Esophagus mucosa (tissue), 1 donor: ENCODE measurements around the gene ZC3H12C. TPM values are rescaled to one million over a fixed set of nuclear protein-coding genes. Genes with fewer than 3 reads are reported as not detected.

Experiments used
- ATAC-seq: fragments of 200-7000 bp; cut with Tn5 transposase; one replicate; pipeline ENCODE4 v1.9.1; 2020
- total RNA-seq: library from RNA; stranded (reverse); gene quantifications from one replicate; pipeline ENCODE4 v1.2.4, GENCODE V29; 2023
- donor health status: DM: yes; HTN: yes; CAD: no.

Gene ZC3H12C
- total RNA-seq, 1 donor from 2014 or later, result 4.6 TPM

DNA sequence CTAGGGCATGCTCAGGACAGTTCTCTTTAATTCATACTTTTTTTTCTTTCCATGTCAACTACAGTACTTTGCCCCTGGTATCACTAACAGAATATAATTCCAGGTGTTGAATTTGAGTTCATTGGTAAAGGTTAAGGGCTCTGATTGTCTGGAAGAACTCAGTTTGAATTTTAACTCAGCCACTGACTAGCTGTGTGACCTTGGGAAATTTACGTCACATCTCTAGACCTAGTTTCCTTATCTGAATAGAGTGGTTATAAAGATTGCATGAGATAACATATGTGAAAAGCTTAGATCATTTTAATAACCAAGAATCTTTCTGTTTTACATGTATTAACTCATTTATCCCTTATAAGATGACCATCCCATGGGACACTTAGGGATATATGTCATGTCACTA lies 15.8 kb upstream of the ZC3H12C start:
- ATAC-seq, result no peak

DNA sequence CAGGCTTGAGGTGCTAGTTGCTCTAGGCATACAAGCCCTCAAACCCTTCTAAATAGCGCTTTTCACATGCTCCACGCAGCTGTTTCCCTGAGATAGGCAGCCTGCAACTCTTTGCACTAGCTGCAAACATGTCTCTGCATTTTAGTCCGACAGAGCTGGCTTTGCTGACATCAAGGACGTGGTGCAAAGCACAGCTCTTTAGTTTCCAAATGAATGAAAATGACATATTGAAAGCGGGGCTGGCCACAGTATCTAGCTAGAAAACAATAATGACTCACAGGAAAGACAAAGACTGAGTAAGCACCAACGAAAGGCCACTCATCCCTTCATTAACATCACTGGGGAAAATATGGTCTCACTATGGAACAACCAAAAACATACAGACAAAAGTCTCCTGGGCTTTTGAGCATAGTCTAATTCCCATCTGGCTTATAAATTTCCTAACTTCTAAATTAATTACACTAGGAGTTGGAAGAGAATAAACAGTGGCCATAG lies 15.3 kb upstream of the ZC3H12C start:
- ATAC-seq, result peak; percentile 35

GRCh38 chr11:110078923-110079544 lies 14.2 kb upstream of the ZC3H12C start:
- no peak for ATAC-seq

DNA sequence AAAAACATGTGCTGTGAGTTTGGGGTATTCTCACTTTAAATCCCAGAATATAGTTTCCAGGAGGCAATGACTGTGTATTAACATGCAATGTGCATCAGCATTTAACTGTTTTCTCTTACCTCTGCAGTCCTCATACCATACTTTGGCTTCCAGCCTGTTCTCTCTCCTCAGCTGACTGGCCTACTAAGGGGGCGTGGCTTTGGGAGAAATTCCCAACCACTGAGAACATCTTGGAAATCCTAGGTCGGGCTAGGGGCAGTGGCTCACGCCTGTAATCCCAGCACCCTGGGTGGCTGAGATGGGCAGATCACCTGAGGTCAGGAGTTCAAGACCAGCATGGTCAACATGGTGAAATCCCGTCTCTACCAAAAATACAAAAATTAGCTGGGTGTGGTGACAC lies 13.5 kb upstream of the ZC3H12C start:
- ATAC-seq, result no peak

DNA sequence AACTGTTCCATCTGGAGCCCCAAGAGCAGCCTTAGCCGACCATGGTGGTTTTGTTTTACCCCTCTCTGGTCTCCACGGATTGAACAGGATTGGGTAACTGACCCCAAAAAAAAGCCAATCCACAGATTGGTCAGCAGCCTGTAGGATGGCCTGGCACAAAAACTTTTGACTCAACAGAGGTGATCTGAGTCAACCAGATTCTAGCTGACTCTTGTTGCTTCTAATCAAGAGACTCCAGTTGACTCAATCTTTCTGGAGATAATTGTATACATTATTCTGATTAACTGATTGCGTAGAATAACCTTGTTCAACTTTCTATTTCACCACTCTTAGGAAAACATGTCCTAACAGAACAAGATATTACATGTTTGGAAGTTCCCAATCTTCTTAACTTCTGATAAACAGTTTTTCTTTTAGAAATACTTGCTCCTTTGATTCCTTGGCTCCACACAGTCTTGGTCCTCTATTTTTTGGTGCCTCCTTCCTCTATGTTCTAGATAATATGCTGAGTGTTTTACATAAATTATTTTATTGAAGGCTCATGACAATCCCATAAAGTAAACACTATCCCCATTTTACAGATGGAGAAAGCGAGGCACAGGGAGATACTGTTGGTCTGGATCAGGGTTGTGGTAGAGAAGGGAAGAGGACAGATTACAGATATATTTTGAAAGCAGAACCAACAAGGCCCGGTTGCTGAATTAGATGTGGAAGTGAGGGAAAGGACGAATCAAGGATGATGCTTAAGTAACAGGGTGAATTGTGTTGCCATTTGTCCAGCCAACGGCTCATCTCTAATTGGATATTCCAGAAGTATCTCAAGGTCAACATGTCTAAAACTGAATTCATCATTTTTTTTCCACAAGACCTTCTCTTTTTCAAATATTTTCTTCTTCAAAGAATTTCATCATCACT lies 11.5 kb upstream of the ZC3H12C start:
- ATAC-seq, result peak; percentile 68

- ATAC-seq, result no peak
Observed at GRCh38 chr11:110082899-110083298, 10.3 kb upstream of the ZC3H12C start.

- ATAC-seq, result no peak
Observed at GRCh38 chr11:110085255-110085838, 7.8 kb upstream of the ZC3H12C start.

GRCh38 chr11:110086892-110087309 lies 6.3 kb upstream of the ZC3H12C start:
- peak; percentile 68 for ATAC-seq

DNA sequence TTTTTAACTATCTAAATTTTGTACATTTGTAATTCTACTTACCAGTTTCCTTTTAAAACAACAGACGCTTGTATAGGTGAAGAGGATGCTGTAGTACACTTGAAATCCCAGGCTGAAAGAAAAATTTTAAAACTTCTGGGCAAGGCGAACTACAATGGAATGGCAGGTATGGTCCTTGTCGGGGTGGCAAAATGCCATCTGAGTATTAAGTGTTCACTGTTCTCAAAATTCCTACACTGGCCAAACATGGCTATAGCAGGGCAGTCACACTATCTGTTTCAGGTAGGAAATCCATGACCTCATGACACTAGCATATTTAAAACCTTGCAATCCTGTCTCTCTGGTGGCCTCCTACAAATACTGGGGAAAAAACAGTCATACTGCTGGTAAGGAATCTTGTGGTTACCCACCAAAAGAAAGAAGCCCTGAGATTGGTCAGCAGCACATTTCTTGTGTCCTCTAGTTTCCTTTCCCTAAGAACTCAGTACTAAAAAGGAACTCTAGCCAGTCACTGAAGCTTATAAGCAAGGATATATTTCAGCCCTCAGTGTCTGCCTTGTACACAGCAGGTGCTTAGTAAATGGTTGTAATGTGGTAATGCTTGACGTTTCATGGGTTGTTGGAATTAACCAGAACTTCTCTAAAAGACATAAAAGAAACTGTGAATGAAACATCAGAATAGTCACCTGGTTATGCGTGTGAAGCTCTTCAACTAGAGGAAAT lies 5.2 kb upstream of the ZC3H12C start:
- no peak for ATAC-seq

DNA sequence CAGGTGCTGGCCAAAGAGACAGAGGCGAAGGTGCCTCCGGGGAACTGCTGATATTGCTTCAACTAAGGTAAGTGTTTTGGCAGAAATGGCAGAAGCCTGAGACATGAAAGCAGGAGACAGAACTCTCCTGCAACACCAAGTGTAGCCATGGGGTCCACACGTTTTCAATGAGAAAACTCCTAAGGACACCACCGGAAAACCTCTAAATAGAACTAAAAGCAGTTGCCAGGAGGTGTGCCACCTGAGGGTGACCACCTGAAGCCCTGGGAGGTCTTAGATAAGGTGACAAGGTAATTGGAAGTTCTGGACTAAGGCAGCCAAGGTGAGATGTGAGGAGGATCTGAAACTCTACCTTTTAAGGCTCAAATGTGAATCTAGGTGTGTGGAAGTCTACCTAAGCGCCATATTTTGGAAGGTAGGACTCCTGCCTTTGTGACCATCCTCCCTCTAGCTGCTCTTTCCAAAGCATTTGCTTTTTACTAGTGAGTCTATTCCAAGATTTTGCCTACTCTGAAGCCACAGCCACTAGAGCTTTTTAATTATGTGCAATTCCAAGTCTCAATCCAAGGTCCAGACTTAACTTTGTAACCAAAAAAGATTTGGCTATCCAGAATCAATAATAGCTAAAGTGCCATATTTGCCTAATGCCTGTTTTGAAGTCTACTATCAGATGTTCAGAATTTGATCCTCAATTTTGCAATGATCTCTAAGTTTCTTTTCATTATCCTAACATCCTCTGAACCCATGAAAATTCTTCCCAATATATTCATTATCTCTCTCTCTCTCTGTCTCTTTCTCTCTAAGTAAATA lies 4.5 kb upstream of the ZC3H12C start:
- no peak for ATAC-seq

DNA sequence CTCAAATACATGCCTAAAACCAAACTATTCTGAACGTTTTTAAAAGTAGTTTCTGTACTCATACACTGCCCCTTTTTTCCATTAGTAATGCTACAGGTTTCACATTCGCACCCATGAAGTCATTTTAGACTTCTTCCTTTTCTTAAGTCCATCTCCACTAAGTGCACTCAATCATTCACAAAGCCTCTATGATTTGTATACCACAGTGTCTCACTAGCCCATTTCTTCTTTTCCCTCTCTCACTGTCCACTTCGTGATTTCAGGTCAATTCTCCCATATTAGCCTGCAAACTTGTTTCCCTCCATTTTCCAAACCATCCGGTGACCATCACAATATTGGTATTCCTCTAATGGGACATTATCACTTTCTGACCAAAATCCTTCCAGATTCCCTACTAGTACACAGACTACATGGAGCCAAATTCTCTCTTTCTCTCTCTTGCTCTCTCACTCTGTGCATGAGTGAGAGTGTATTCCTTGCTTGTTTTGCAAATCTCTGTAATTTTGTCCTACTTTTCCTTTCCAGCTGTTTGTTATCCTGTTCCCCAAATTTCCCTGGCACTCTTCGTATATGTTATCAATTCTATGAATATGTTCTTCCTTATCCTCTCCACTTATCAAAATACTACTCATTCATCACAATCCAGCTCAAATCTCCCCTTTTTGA lies 3.4 kb upstream of the ZC3H12C start:
- no peak for ATAC-seq

- no peak for ATAC-seq
Observed at GRCh38 chr11:110090466-110091026, 2.6 kb upstream of the ZC3H12C start.

DNA sequence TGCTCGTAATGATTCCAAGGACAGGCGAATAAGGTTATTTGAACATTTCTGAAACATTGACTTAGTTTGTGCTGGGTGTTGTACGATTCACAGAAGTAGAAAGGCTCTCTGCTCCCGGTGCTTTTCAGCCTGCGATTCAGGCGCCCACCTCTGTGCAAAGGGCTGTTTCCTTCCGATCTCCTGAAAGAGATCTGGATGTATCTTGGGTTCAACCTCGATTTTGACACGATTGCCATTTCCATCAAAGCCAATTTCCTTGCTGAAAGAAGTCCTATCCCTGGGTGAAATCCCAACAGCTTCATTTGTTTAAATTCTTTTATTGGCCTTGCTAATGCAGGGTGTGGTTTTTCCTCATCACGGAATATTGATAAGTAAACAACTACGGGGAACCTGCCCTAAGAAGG lies 1.1 kb upstream of the ZC3H12C start:
- ATAC-seq, result no peak

GRCh38 chr11:110093407-110094297 lies 460 bp downstream of the ZC3H12C start:
- ATAC-seq, result peak; percentile 10

DNA sequence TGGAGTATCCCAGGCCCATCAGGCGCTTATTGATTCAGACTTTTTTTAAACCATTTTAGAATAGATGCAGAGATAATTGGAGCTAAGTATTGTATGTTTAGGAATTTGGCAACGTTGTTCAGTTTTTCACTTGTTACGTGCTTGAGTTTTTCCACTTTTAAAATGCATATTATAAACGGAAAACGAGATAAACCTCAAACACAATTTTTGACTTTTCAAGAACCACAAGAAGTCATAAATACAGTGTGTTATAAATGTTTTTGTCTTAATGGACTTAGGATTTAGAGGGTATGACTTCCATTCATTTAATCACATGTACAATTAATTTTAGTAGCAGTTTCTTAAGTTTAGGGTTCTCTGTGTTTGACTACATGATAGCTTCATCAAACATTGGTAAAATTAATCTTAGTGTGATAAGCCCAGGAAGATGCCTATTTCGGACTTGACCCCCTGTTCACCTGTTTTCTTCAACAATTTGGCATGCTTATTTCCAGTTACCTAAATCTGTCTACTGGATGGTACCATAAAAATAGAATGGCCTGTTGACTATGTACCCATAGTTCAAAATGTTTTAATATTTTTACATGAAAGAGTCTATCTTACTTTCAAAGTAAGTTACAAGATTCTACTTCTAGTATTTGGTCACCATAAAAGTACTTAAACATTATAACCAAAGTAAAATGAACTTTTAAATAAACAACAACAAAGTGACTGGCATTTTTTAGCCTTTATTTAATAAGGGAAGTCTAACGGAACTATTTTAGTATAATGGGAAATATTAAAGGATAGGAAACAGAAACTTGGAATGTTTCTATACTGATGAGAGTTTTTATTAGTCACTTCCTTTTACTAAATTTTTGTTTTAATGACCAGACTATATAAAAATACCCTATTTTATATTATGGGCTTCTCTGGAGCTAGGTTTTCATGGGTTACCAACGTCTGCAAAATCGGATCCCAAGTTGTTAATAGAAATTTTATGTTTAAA lies 1.4 kb downstream of the ZC3H12C start:
- no peak for ATAC-seq

DNA sequence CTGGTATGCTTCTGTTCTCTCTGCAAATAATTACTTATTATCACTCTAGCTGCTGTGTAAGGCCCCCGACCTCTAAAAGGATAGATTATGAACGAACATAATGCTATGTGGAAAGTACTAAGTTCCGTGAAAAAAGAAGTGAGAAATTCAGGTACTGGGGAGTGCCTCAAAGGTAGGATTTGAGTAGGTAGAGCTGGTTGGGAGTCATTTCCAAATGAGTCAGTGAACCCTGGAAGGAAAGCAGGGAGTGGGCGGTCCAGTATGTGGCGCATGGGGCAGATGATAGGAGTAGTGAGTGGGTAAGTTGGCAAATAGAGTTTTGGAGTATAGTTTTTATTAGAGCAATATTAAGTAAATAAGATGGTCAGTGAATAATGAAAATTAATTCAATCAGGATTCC lies 2.4 kb downstream of the ZC3H12C start:
- ATAC-seq, result peak; percentile 40

DNA sequence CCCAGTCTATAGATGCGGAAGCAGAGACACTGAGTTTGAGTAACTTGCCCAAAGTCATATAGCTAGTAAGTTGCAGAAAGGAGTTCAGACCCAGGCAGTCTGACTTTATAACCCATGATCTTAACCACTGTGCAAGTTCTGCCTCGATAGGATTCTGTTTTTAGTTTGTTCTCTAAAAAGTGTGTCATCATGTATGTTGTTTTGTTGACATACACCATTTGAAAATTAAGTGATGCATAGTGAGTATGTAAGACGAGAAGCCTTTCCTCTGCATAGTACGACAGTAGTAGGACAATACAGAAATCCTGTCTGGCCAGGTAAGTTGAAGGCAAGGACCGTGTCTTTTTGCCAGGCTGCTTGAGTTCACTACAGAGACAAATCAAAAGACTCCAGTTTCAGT lies 3.3 kb downstream of the ZC3H12C start:
- no peak for ATAC-seq

- ATAC-seq, result no peak
Observed at GRCh38 chr11:110097459-110098012, 4.3 kb downstream of the ZC3H12C start.
